Sciatic nerve (tissue), 2 donors: ENCODE data around the gene EVA1A. TPM values are rescaled to one million over a fixed set of nuclear protein-coding genes. Genes with fewer than 3 reads are reported as not detected.

Experiments
- ATAC-seq: fragments of 200-7000 bp; cut with Tn5 transposase; one replicate; pipeline ENCODE4 v1.9.1; 2020; ENCODE audit warnings: mild to moderate bottlenecking, moderate library complexity
- DNase-seq: peaks from one replicate; pipeline ENCODE4 v3.0.0-alpha.2; 2020; ENCODE audit warnings: low spot score
- intact Hi-C: fragments of 100-400 bp; cut with DNase I; formaldehyde crosslinking; loops from one replicate; pipeline ENCODE4 v1.14.2; 2022
- total RNA-seq: library from RNA; stranded (reverse); fragmentation: NEBNext Ultra II Directional; extraction: Animal tissue kit (Norgen Biotek cat#: 25700); gene quantifications from one replicate; pipeline ENCODE4 v1.2.1, GENCODE V29; 2021
- donor health status: DM: no; HTN: no; CAD: no.
- donor health status: DM: no; HTN: no; CAD: no.

Gene EVA1A
- total RNA-seq, 1 donor from 2014 or later: 4.8 TPM

- DNase-seq (no peak), ATAC-seq (no peak)
- intact Hi-C loops: no loop called here
Measured at GRCh38 chr2:75549401-75550253, 11.1 kb downstream of the EVA1A start.

GRCh38 chr2:75548036-75548573 lies 12.6 kb downstream of the EVA1A start:
- DNase-seq (no peak), ATAC-seq (no peak)
- intact Hi-C loops: no loop called here

GRCh38 chr2:75547345-75548035 lies 13.2 kb downstream of the EVA1A start:
- ATAC-seq (no peak), DNase-seq (no peak)
- intact Hi-C loops: no loop called here

GRCh38 chr2:75545922-75546321 lies 14.8 kb downstream of the EVA1A start:
- ATAC-seq (no peak), DNase-seq (no peak)
- intact Hi-C loops: no loop called here

GRCh38 chr2:75545387-75545786 lies 15.4 kb downstream of the EVA1A start:
- DNase-seq (no peak), ATAC-seq (no peak)
- intact Hi-C loops: no loop called here

- ATAC-seq: no peak
- intact Hi-C loops: no loop called here
- DNase-seq: no peak
Measured at GRCh38 chr2:75543446-75543845, 17.3 kb downstream of the EVA1A start.

GRCh38 chr2:75541430-75541829 lies 19.3 kb downstream of the EVA1A start:
- intact Hi-C loops: no loop called here
- no peak for DNase-seq
- ATAC-seq: no peak

GRCh38 chr2:75540994-75541393 lies 19.7 kb downstream of the EVA1A start:
- ATAC-seq (no peak), DNase-seq (no peak)
- intact Hi-C loops: no loop called here

- intact Hi-C loops: no loop called here
- ATAC-seq (peak; percentile 91), DNase-seq (no peak)
Measured at GRCh38 chr2:75539955-75540716, 20.6 kb downstream of the EVA1A start.

- DNase-seq: no peak
- intact Hi-C loops: no loop called here
- ATAC-seq: no peak
Measured at GRCh38 chr2:75538521-75539490, 21.9 kb downstream of the EVA1A start.

GRCh38 chr2:75537658-75538057 lies 23.1 kb downstream of the EVA1A start:
- ATAC-seq: no peak
- intact Hi-C loops: no loop called here

GRCh38 chr2:75533135-75533534 lies 27.6 kb downstream of the EVA1A start:
- ATAC-seq (no peak), DNase-seq (no peak)
- intact Hi-C loops: no loop called here

More at GRCh38 chr2:75537658-75538057, 23.1 kb downstream of the EVA1A start:
- DNase-seq: no peak

GRCh38 chr2:75532488-75532887 lies 28.3 kb downstream of the EVA1A start:
- intact Hi-C loops: no loop called here
- DNase-seq: no peak
- no peak for ATAC-seq

- DNase-seq (no peak), ATAC-seq (no peak)
- intact Hi-C loops: no loop called here
Measured at GRCh38 chr2:75528221-75528977, 32.3 kb downstream of the EVA1A start.

- DNase-seq: no peak
- intact Hi-C loops: no loop called here
- no peak for ATAC-seq
Measured at GRCh38 chr2:75527676-75528075, 33.1 kb downstream of the EVA1A start.

GRCh38 chr2:75526842-75527241 lies 33.9 kb downstream of the EVA1A start:
- no peak for DNase-seq
- intact Hi-C loops: no loop called here
- no peak for ATAC-seq

- DNase-seq (no peak), ATAC-seq (no peak)
- intact Hi-C loops: no loop called here
Measured at GRCh38 chr2:75525434-75526310, 35.1 kb downstream of the EVA1A start.
